Heart right ventricle (tissue), 16 donors: ENCODE results near the gene PTGES2. TPM values are rescaled to one million over a fixed set of nuclear protein-coding genes. Genes with fewer than 3 reads are reported as not detected.

Experiments
- ATAC-seq, 8 donors: fragments of 200-7000 bp; cut with Tn5 transposase; one replicate each; pipeline ENCODE4 v1.9.1; 2020; ENCODE audit warnings: mild to moderate bottlenecking in 8 of 8, moderate library complexity in 8 of 8, moderate number of reproducible peaks in 1 of 8
- DNase-seq, 2 donors: peaks; one replicate each; pipeline ENCODE4 v3.0.0-alpha.2; 2020
- H3K27ac ChIP-seq, 10 donors: fragments of 200-600 bp; sonication (generic) in 2 of 10; one replicate each; pipeline versions ENCODE4 v1.5.0 to v1.8.0; 2020 to 2022; ENCODE audit warnings: mild to moderate bottlenecking in 3 of 10
- H3K27me3 ChIP-seq, 7 donors: fragments of 200-600 bp; one replicate each; pipeline ENCODE4 v1.8.0; 2021 to 2022; ENCODE audit warnings: mild to moderate bottlenecking in 2 of 7
- H3K36me3 ChIP-seq, 9 donors: fragments of 200-600 bp; sonication (generic) in 1 of 9; one replicate each; pipeline versions ENCODE4 v1.5.0 to v1.8.0; 2020 to 2022; ENCODE audit warnings: mild to moderate bottlenecking in 2 of 9
- H3K4me1 ChIP-seq, 9 donors: fragments of 200-600 bp; sonication (generic) in 1 of 9; one replicate each; pipeline versions ENCODE4 v1.5.0 to v1.8.0; 2020 to 2022; ENCODE audit warnings: mild to moderate bottlenecking in 4 of 9
- H3K4me3 ChIP-seq, 10 donors: fragments of 200-600 bp; sonication (generic) in 2 of 10; one replicate each; pipeline versions ENCODE4 v1.5.0 to v1.8.0; 2020 to 2022; ENCODE audit warnings: mild to moderate bottlenecking in 7 of 10, moderate library complexity in 2 of 10
- H3K9me3 ChIP-seq, 11 donors: fragments of 200-600 bp in 10 of 11; sonication (generic) in 2 of 11; one replicate each; pipeline versions ENCODE4 v1.5.0 to v1.8.0; 2013 to 2022; ENCODE audit warnings: mild to moderate bottlenecking in 2 of 11, control low read depth in 1 of 11, moderate library complexity in 1 of 11
- CTCF ChIP-seq, 9 donors: fragments of 200-600 bp; sonication (generic) in 2 of 9; IDR thresholded peaks; one replicate each; pipeline versions ENCODE4 v1.5.0 to v1.8.0; 2021 to 2022; ENCODE audit warnings: antibody characterized with exemption in 9 of 9, mild to moderate bottlenecking in 5 of 9, moderate library complexity in 1 of 9
- WGBS, 2 donors: extraction: QIAGEN DNeasy Blood & Tissue Kit; methylation state at CpG; one replicate each; pipeline ENCODE4 v1.1.7; 2013; ENCODE audit warnings: inconsistent platforms in 1 of 2; 5-methylcytosine and 5-hydroxymethylcytosine counted together
- intact Hi-C, 10 donors: fragments of 100-400 bp; cut with DNase I; formaldehyde crosslinking; loops; one replicate each; pipeline versions ENCODE4 v1.11.1 to v1.14.2; 2022
- polyA plus RNA-seq, 2 donors: library from polyadenylated mRNA; stranded (reverse); fragments of 200-250 nt; gene quantifications; one replicate each; pipeline ENCODE4 v1.2.3, GENCODE V29; 2013
- total RNA-seq, 10 donors: library from RNA; stranded (reverse); fragmentation: NEBNext Ultra II Directional in 3 of 10; extraction: Animal tissue kit (Norgen Biotek cat#: 25700) in 3 of 10; gene quantifications; one replicate each; pipeline versions ENCODE4 v1.2.1 to v1.2.4, GENCODE V29; 2021 to 2023
- donor health status: Arrhythmogenic right ventricular cardiomyopathy.
- donor health status: ischemic (EF 13 %, LVEDD 7.1; RV severe dilation, severe dysfunction).
- donor health status: healthy with polysubstance abuse.
- donor health status: DM: no; HTN: yes; CAD: no.
- donor health status: DM: no; HTN: no; CAD: no.
- donor health status: ischemic (EF 25% LVEDD 6.9; RV normal size, moderate dysfunction).
- donor health status: ischemic (EF 25% LVEDD 5.7; RV mildly dilated, moderate dysfunction).
- donor health status: healthy.
- donor health status: DM: yes; HTN: yes; CAD: no.
- donor health status: Ischemic cardiomyopathy.
- donor health status: ischemic (EF 35%, LVEDD 5.7; RV mildly dilated, moderate dysfunction).
- donor health status: nonischemic (EF 11% LVEDD 7.7; RV severe dilation, severe dysfunction).
- donor health status: DM: yes; HTN: yes; CAD: no.
- donor health status: PGD.
- donor health status: ischemic (EF 29% LVEDD 5.4; RV normal size, mild dysfunction).
- donor health status: nonischemic (EF 23%, LVEDD 6.1; RV moderate dilation, normal function).

PTGES2 gene
- total and polyA plus RNA-seq, 12 donors: 117 to 166 (median 147) TPM

DNA sequence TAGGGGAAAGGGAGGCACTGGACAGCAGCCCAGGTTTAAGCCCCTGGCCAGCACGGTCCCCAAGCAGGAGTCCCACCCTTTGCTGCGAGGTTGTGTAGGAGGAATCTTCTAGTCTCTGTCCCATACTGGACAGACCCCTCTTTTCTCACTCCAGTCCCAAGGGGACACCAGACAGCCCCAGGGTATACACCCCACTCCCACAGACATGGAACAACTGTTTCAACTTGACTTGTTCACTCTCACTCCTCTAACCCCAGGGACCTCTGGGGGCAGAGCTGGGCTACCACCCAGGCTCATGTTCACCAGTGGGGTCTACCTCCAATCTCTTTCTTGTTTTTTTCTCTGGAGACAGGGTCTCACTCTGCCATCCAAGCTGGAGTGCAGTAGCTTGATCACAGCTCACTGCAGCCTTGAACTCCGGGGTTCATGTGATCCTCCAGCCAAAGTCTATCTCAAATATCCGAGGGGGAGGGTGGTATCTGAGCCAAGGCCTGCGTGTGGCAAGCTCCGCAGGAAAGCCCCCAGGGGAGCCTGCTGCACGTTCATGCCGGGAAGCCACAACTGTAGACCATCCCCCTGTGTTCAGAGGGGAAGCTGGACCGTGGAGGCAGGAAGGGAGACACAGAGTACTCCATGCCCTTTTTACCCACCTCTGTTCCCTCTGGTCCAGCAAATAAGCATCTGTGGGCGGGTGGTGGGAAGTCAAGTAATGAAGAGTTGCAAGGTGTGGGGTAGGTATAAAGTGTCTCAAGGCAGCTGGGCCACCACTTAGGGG, 1.8 kb downstream of the PTGES2 start:
- Histone ChIP-seq H3K27ac (peak overlapping the region in 5 of 10 donors; percentile 9 to 62 (median 15)), H3K9me3 (peaks cover 0 to 4% (median 0%) of the 10 kb centered on the region in 11 donors), H3K27me3 (no peaks in the 10 kb centered on the region), H3K4me3 (peak overlapping the region in 6 of 10 donors; percentile 78 to 100 (median 92)), H3K36me3 (peaks cover 0 to 45% (median 24%) of the 10 kb centered on the region in 9 donors), H3K4me1 (peaks cover 13 to 39% (median 28%) of the 10 kb centered on the region in 9 donors)
- WGBS, 2 donors: 43 to 46% methylated on average over 10 of the region's 10 CpGs
- DNase-seq (peak in 1 of 2 donors; percentile 3), ATAC-seq (no peak)
- intact Hi-C loops: loop anchor here in 1 of 10 donors (2.0 kb wide), 1 partner anchor 57 kb away; the partner anchor contains the start of gene SLC25A25
- TF ChIP-seq CTCF (IDR thresholded peaks at IDR 0.05): no peak

GRCh38 chr9:128124873-128125579, 2.5 kb downstream of the PTGES2 start:
- peaks cover 0 to 52% (median 24%) of the 10 kb centered on the region in 9 donors for H3K36me3 ChIP-seq
- peaks cover 0 to 4% (median 0%) of the 10 kb centered on the region in 11 donors for H3K9me3 ChIP-seq
- peak overlapping the region in 4 of 10 donors; percentile 13 to 62 (median 28) for H3K27ac ChIP-seq
- H3K27me3 ChIP-seq: no peaks in the 10 kb centered on the region
- peak in 7 of 9 donors; percentile 39 to 65 (median 56) for TF ChIP-seq CTCF (IDR thresholded peaks at IDR 0.05)
- H3K4me1 ChIP-seq: peaks cover 13 to 39% (median 28%) of the 10 kb centered on the region in 9 donors
- no peak for ATAC-seq
- WGBS, 2 donors: 66 to 70% methylated on average over 16 of the region's 16 CpGs
- peak overlapping the region in 2 of 10 donors; percentile 10 to 83 for H3K4me3 ChIP-seq
- DNase-seq: peak; percentile 61 to 62
- intact Hi-C loops: no loop called here

- H3K27me3 ChIP-seq: no peaks in the 10 kb centered on the region
- peaks cover 13 to 36% (median 28%) of the 10 kb centered on the region in 9 donors for H3K4me1 ChIP-seq
- H3K4me3 ChIP-seq: no peak overlapping the region
- no peak overlapping the region for H3K27ac ChIP-seq
- ATAC-seq: no peak
- DNase-seq: peak in 1 of 2 donors; percentile 4
- intact Hi-C loops: no loop called here
- H3K9me3 ChIP-seq: peaks cover 0 to 1% (median 0%) of the 10 kb centered on the region in 11 donors
- no peak for TF ChIP-seq CTCF (IDR thresholded peaks at IDR 0.05)
- peaks cover 0 to 54% (median 24%) of the 10 kb centered on the region in 9 donors for H3K36me3 ChIP-seq
- 87 to 91% methylated on average over 8 of the region's 8 CpGs for WGBS, 2 donors
Observed at GRCh38 chr9:128124451-128124850, 3.1 kb downstream of the PTGES2 start.

GRCh38 chr9:128123451-128124080, 4.0 kb downstream of the PTGES2 start:
- DNase-seq (peak in 1 of 2 donors; percentile 9), ATAC-seq (no peak)
- H3K9me3 ChIP-seq: no peaks in the 10 kb centered on the region
- no peak overlapping the region for H3K4me3 ChIP-seq
- no peak for TF ChIP-seq CTCF (IDR thresholded peaks at IDR 0.05)
- H3K4me1 ChIP-seq: peaks cover 11 to 27% (median 23%) of the 10 kb centered on the region in 9 donors
- no peak overlapping the region for H3K27ac ChIP-seq
- intact Hi-C loops: no loop called here
- 91 to 94% methylated on average over 21 of the region's 21 CpGs for WGBS, 2 donors
- no peaks in the 10 kb centered on the region for H3K27me3 ChIP-seq
- H3K36me3 ChIP-seq: peaks cover 0 to 54% (median 24%) of the 10 kb centered on the region in 9 donors
